K562 (cell line): ENCODE measurements around the gene COMMD1. TPM values are rescaled to one million over a fixed set of nuclear protein-coding genes. Genes with fewer than 3 reads are reported as not detected.
A peak's percentile ranks its signal among the peaks of the same experiment; 100 is the strongest.

ENCODE experiments used
- BCL6 ChIP-seq: fragments of 250-450 bp; sonication (Bioruptor Pico); IDR thresholded peaks from 2 replicates; pipeline ENCODE4 v1.4.0; 2020
- CBX1 ChIP-seq: sonication (generic); IDR thresholded peaks from 2 replicates; pipeline ENCODE4 v1.6.1; 2016; ENCODE audit warnings: antibody characterized with exemption, low read depth, mild to moderate bottlenecking
- CHD4 ChIP-seq: fragments of 200-600 bp; sonication (generic); IDR thresholded peaks from 3 replicates; pipeline ENCODE4 v1.6.1; 2012; ENCODE audit warnings: low read depth, mild to moderate bottlenecking, mixed read lengths, low read length, inconsistent platforms; ENCODE audit not compliant: insufficient read depth, insufficient replicate concordance, poor library complexity, severe bottlenecking
- DMBX1 ChIP-seq: fragments of 250-450 bp; sonication (Bioruptor Pico); IDR thresholded peaks from 2 replicates; pipeline ENCODE4 v1.8.0; 2022; ENCODE audit warnings: inconsistent platforms, mild to moderate bottlenecking, moderate library complexity, borderline replicate concordance
- ELF2 ChIP-seq: fragments of 250-450 bp; sonication (Bioruptor Pico); IDR thresholded peaks from 2 replicates; pipeline ENCODE4 v1.5.0; 2021; ENCODE audit warnings: mild to moderate bottlenecking
- ESRRA ChIP-seq: fragments of 450-650 bp; IDR thresholded peaks from 2 replicates; pipeline ENCODE4 v1.6.1; 2014; ENCODE audit warnings: low read depth, mild to moderate bottlenecking, moderate library complexity, borderline replicate concordance
- EZH2 ChIP-seq: IDR thresholded peaks from 2 replicates; pipeline ENCODE4 v1.6.1; 2012; ENCODE audit warnings: low read depth, mild to moderate bottlenecking, inconsistent platforms, low read length, borderline replicate concordance
- HDGF ChIP-seq: fragments of 450-650 bp; IDR thresholded peaks from 2 replicates; pipeline ENCODE4 v1.6.1; 2016
- MAFG ChIP-seq: fragments of 450-650 bp; conservative IDR thresholded peaks from 2 replicates; pipeline ENCODE4 v1.6.1; 2016; ENCODE audit warnings: missing genetic modification characterization, missing compliant biosample characterization
- MBD2 ChIP-seq: sonication (generic); IDR thresholded peaks from 2 replicates; pipeline ENCODE4 v1.6.1; 2016; ENCODE audit warnings: low read depth, borderline replicate concordance
- MYC ChIP-seq, 2 experiments: fragments of 250-450 bp in 1 of 2; sonication (Bioruptor Pico) in 1 of 2; IDR thresholded peaks; 2 replicates each; pipeline versions ENCODE4 v1.5.1 to v1.6.1; 2012 to 2021; ENCODE audit warnings: low read depth in 2 of 2, borderline replicate concordance in 1 of 2, improper control_type of control experiment in 1 of 2, low read length in 1 of 2, mild to moderate bottlenecking in 1 of 2, moderate library complexity in 1 of 2
- NCOA1 ChIP-seq: fragments of 450-650 bp; IDR thresholded peaks from 2 replicates; pipeline ENCODE4 v1.6.1; 2016; ENCODE audit warnings: low read depth
- NEUROD1 ChIP-seq: fragments of 150-350 bp; IDR thresholded peaks from 2 replicates; pipeline ENCODE4 v1.6.1; 2014; ENCODE audit warnings: borderline replicate concordance, low read length, low read depth; ENCODE audit not compliant: partially characterized antibody
- NFE2L1 ChIP-seq: fragments of 450-650 bp; IDR thresholded peaks from 2 replicates; pipeline ENCODE4 v1.6.1; 2016; ENCODE audit warnings: missing genetic modification characterization, low read depth, mild to moderate bottlenecking, missing compliant biosample characterization, moderate library complexity, borderline replicate concordance
- OTX1 ChIP-seq: fragments of 450-650 bp; formaldehyde crosslinking; IDR thresholded peaks from 2 replicates; pipeline ENCODE4 v1.4.0; 2022; ENCODE audit warnings: mild to moderate bottlenecking
- PCBP2 ChIP-seq: fragments of 200-400 bp; formaldehyde crosslinking; IDR thresholded peaks from 2 replicates; pipeline ENCODE4 v1.6.1; 2018; ENCODE audit warnings: low read length, low read depth, mild to moderate bottlenecking, moderate library complexity; ENCODE audit not compliant: poor library complexity, severe bottlenecking
- PHF20 ChIP-seq: fragments of 450-650 bp; IDR thresholded peaks from 2 replicates; pipeline ENCODE4 v1.6.1; 2018; ENCODE audit not compliant: partially characterized antibody
- TEAD4 ChIP-seq, 2 experiments: sonication (generic) in 1 of 2; formaldehyde crosslinking in 1 of 2; IDR thresholded peaks; 2 replicates each; pipeline versions ENCODE4 v1.6.1 to v1.8.0; 2012 to 2022; ENCODE audit warnings: borderline replicate concordance in 1 of 2, inconsistent platforms in 1 of 2, low read length in 1 of 2, mild to moderate bottlenecking in 1 of 2, missing genetic modification reagents in 1 of 2
- ZNF134 ChIP-seq: fragments of 250-450 bp; sonication (Bioruptor Pico); conservative IDR thresholded peaks from 2 replicates; pipeline ENCODE4 v1.4.0; 2020
- ZNF3 ChIP-seq: fragments of 250-450 bp; sonication (Bioruptor Pico); IDR thresholded peaks from 2 replicates; pipeline ENCODE4 v1.5.0; 2021; ENCODE audit warnings: mild to moderate bottlenecking, moderate library complexity
- ZNF311 ChIP-seq: fragments of 250-450 bp; sonication (Bioruptor Pico); IDR thresholded peaks from 2 replicates; pipeline ENCODE4 v1.4.0; 2020; ENCODE audit warnings: mild to moderate bottlenecking, moderate library complexity
- ZNF408 ChIP-seq: fragments of 250-450 bp; sonication (Bioruptor Pico); IDR thresholded peaks from 2 replicates; pipeline ENCODE4 v1.4.0; 2020; ENCODE audit warnings: low read depth, mild to moderate bottlenecking, moderate library complexity
- polyA plus RNA-seq, 8 experiments: library from polyadenylated mRNA; depleted of rRNA in 4 of 8; stranded (reverse) in 5 of 8; unstranded in 3 of 8; fragments of >200 nt; fragmentation: Nextera tagmentation in 2 of 8; fragmentation: Illumina TruSeq in 1 of 8; extraction: Ambion mirVana in 2 of 8; extraction: Trizol in 1 of 8; gene quantifications; 2 replicates each; pipeline versions ENCODE4 v1.2.1 to v1.2.3, GENCODE V29; 2011 to 2014; ENCODE audit warnings: inconsistent platforms in 1 of 8, missing spikeins in 1 of 8
- total RNA-seq, 7 experiments: library from RNA; depleted of rRNA in 6 of 7; stranded (reverse); fragments of >200 nt in 6 of 7; fragmentation: Illumina TruSeq in 2 of 7; extraction: Trizol in 2 of 7; gene quantifications; 2 replicates each; pipeline versions ENCODE4 v1.2.1 to v1.2.3, GENCODE V29; 2011 to 2021; ENCODE audit warnings: low replicate concordance in 1 of 7
- TF ChIP-seq, protein P1 (sequence below): sonication (generic); formaldehyde crosslinking; IDR thresholded peaks from 2 replicates; pipeline ENCODE4 v1.4.0; 2020; ENCODE audit warnings: mild to moderate bottlenecking, missing genetic modification reagents
- TF ChIP-seq, protein P2 (sequence below): sonication (generic); formaldehyde crosslinking; IDR thresholded peaks from 2 replicates; pipeline ENCODE4 v1.8.0; 2022; ENCODE audit warnings: mild to moderate bottlenecking, missing genetic modification reagents, borderline replicate concordance

COMMD1 gene
- total and polyA plus RNA-seq, 9 of the 15 experiments (the other 6 are each of a cell fraction or from before 2014, with no cell fraction given), result 14.4 to 77.0 (median 21.4) TPM

DNA sequence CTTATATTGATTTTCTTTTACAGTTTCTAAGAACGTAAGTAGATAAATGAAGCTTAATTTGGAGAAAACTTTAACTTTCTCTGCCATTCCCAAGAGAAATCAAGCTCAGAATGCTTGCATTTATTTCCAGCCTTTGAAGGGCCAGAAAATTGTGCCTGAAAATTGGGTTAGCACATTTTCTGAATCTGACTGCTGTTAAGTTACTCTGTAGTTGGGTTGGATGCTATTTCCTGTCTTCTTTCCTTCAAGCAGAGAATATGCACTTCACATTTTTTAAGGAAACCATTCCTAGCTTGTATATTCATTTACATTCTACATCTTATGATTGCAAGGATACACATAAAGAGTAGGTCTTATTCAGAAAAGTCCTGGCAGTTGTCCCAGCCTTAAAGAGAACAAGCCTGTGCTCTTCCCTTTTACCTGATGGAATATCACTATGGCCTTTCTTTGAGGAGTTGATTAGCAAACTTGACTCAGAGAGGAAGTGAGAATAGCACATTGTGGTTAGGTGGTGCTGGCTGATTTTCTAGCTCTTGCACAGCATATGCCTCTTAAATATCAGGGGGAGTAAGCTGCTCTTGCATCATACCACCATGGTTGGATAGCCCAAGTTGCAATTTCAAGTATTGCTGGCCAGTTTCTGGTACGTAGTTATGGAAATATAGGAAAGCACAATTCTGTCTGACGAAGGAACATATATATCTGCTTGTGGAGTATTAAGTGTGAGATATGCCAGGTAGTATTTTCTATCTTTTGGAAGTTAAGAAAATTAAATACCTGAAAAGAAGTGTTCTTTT is 133.7 kb downstream of the COMMD1 start (continued):
- TF ChIP-seq EZH2 (no peak), OTX1 (CRISPR knock-in tag) (no peak), BCL6 (CRISPR knock-in tag) (no peak), MAFG (tag) (no peak), PCBP2 (no peak), ELF2 (CRISPR knock-in tag) (0 out of 2 replicates have a peak, but pooled peaks have one; percentile 26), NFE2L1 (no peak), PHF20 (no peak), MYC (IDR thresholded peaks at IDR 0.05; ENCODE audit: low read depth, low read length) (peak; percentile 49; the same call in 1 of the 2 replicates), MYC (CRISPR knock-in tag; IDR thresholded peaks at IDR 0.05; ENCODE audit: borderline replicate concordance, low read depth) (no peak), CBX1 (peak; percentile 67; the same call in 1 of the 2 replicates), HDGF (no peak), ZNF311 (CRISPR knock-in tag) (no peak), NEUROD1 (no peak), CHD4 (no peak), MBD2 (no peak), ESRRA (peak; percentile 15; the same call in 1 of the 2 replicates), ZNF134 (CRISPR knock-in tag) (no peak), DMBX1 (peak; percentile 36; the same call in 1 of the 2 replicates), NCOA1 (no peak), TEAD4 (IDR thresholded peaks at IDR 0.05; ENCODE audit: low read length) (peak; percentile 48; the same call in 1 of the 2 replicates), TEAD4 (CRISPR knock-in tag; IDR thresholded peaks at IDR 0.05; ENCODE audit: borderline replicate concordance) (no peak), ZNF3 (CRISPR knock-in tag) (no peak), ZNF408 (no peak)
- TF ChIP-seq, protein P1, sequence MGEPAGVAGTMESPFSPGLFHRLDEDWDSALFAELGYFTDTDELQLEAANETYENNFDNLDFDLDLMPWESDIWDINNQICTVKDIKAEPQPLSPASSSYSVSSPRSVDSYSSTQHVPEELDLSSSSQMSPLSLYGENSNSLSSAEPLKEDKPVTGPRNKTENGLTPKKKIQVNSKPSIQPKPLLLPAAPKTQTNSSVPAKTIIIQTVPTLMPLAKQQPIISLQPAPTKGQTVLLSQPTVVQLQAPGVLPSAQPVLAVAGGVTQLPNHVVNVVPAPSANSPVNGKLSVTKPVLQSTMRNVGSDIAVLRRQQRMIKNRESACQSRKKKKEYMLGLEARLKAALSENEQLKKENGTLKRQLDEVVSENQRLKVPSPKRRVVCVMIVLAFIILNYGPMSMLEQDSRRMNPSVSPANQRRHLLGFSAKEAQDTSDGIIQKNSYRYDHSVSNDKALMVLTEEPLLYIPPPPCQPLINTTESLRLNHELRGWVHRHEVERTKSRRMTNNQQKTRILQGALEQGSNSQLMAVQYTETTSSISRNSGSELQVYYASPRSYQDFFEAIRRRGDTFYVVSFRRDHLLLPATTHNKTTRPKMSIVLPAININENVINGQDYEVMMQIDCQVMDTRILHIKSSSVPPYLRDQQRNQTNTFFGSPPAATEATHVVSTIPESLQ (CRISPR knock-in tag), result no peak
- TF ChIP-seq, protein P2, sequence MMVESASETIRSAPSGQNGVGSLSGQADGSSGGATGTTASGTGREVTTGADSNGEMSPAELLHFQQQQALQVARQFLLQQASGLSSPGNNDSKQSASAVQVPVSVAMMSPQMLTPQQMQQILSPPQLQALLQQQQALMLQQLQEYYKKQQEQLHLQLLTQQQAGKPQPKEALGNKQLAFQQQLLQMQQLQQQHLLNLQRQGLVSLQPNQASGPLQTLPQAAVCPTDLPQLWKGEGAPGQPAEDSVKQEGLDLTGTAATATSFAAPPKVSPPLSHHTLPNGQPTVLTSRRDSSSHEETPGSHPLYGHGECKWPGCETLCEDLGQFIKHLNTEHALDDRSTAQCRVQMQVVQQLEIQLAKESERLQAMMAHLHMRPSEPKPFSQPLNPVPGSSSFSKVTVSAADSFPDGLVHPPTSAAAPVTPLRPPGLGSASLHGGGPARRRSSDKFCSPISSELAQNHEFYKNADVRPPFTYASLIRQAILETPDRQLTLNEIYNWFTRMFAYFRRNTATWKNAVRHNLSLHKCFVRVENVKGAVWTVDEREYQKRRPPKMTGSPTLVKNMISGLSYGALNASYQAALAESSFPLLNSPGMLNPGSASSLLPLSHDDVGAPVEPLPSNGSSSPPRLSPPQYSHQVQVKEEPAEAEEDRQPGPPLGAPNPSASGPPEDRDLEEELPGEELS (CRISPR knock-in tag), result no peak
